HG02678 (cell line): ENCODE data around the gene POLD4.
"Not testable (repeated sequence)": the region's sequence is repeated elsewhere in the genome, so short reads cannot be mapped to it uniquely, and the experiment has no call there.

Experiments used
- ATAC-seq: cut with Tn5 transposase; IDR thresholded peaks from one replicate; pipeline ENCODE4 v1.9.1; 2021; ENCODE audit warnings: mild to moderate bottlenecking, moderate library complexity; ENCODE audit not compliant: unreplicated experiment

Gene POLD4

GRCh38 chr11:67354075-67355022 is 1.0 kb upstream of the POLD4 start:
- ATAC-seq, result no peak

- ATAC-seq, result peak; percentile 2
Measured at GRCh38 chr11:67352546-67353316, 615 bp downstream of the POLD4 start.

- no peak for ATAC-seq
Measured at GRCh38 chr11:67351275-67352005, 1.9 kb downstream of the POLD4 start.

GRCh38 chr11:67349928-67350465 is 3.3 kb downstream of the POLD4 start:
- no peak for ATAC-seq

- ATAC-seq, result no peak
Measured at GRCh38 chr11:67349457-67349856, 3.9 kb downstream of the POLD4 start.

- ATAC-seq, result no peak
Measured at GRCh38 chr11:67349036-67349435, 4.3 kb downstream of the POLD4 start.

GRCh38 chr11:67347964-67348749 is 5.2 kb downstream of the POLD4 start:
- ATAC-seq, result no peak

GRCh38 chr11:67345920-67346819 is 7.2 kb downstream of the POLD4 start:
- ATAC-seq, result no peak

- ATAC-seq, result no peak
Measured at GRCh38 chr11:67345247-67345919, 8.0 kb downstream of the POLD4 start.

GRCh38 chr11:67344264-67344663 is 9.1 kb downstream of the POLD4 start:
- no peak for ATAC-seq

- no peak for ATAC-seq
Measured at GRCh38 chr11:67337257-67337656, 16.1 kb downstream of the POLD4 start.

- ATAC-seq, result no peak
Measured at GRCh38 chr11:67332081-67332691, 21.2 kb downstream of the POLD4 start.

- no peak for ATAC-seq
Measured at GRCh38 chr11:67323526-67323925, 29.8 kb downstream of the POLD4 start.

- ATAC-seq, result no peak
Measured at GRCh38 chr11:67322049-67322448, 31.3 kb downstream of the POLD4 start.

GRCh38 chr11:67321313-67321871 is 32.0 kb downstream of the POLD4 start:
- ATAC-seq, result no peak

GRCh38 chr11:67320691-67321090 is 32.7 kb downstream of the POLD4 start:
- no peak for ATAC-seq

GRCh38 chr11:67320011-67320410 is 33.3 kb downstream of the POLD4 start:
- no peak for ATAC-seq

GRCh38 chr11:67318876-67319275 is 34.5 kb downstream of the POLD4 start:
- ATAC-seq, result not testable (repeated sequence)
